Measurements from ENCODE around the gene BMP2K. TPM values are rescaled to one million over a fixed set of nuclear protein-coding genes. Genes with fewer than 3 reads are reported as not detected.

BMP2K gene
- total RNA-seq, 1 experiment from 2014 or later: 27.4 TPM

DNA sequence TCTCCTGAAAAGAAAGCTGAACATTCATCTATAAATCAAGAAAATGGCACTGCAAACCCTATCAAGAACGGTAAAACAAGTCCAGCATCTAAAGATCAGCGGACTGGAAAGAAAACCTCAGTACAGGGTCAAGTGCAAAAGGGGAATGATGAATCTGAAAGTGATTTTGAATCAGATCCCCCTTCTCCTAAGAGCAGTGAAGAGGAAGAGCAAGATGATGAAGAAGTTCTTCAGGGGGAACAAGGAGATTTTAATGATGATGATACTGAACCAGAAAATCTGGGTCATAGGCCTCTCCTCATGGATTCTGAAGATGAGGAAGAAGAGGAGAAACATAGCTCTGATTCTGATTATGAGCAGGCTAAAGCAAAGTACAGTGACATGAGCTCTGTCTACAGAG is 134.5 kb downstream of the BMP2K start:
- TF ChIP-seq, protein P1, sequence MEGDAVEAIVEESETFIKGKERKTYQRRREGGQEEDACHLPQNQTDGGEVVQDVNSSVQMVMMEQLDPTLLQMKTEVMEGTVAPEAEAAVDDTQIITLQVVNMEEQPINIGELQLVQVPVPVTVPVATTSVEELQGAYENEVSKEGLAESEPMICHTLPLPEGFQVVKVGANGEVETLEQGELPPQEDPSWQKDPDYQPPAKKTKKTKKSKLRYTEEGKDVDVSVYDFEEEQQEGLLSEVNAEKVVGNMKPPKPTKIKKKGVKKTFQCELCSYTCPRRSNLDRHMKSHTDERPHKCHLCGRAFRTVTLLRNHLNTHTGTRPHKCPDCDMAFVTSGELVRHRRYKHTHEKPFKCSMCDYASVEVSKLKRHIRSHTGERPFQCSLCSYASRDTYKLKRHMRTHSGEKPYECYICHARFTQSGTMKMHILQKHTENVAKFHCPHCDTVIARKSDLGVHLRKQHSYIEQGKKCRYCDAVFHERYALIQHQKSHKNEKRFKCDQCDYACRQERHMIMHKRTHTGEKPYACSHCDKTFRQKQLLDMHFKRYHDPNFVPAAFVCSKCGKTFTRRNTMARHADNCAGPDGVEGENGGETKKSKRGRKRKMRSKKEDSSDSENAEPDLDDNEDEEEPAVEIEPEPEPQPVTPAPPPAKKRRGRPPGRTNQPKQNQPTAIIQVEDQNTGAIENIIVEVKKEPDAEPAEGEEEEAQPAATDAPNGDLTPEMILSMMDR (IDR thresholded peaks at IDR 0.05; ENCODE audit: unreplicated experiment): no peak
- Mint-ChIP-seq H3K27me3 (ENCODE audit: unreplicated experiment) (no peaks in the 10 kb centered on the region), H3K36me3 (ENCODE audit: insufficient read depth, unreplicated experiment) (no peaks in the 10 kb centered on the region), H3K9me3 (ENCODE audit: low read depth, unreplicated experiment) (no peaks in the 10 kb centered on the region), H3K4me1 (ENCODE audit: low read depth, unreplicated experiment) (no peaks in the 10 kb centered on the region), H3K27ac (ENCODE audit: unreplicated experiment) (no peak overlapping the region), H3K4me3 (ENCODE audit: low read depth, unreplicated experiment) (no peak overlapping the region)
- no peak for DNase-seq
- CTCF ChIA-PET: no interaction called here
- no TSS peak for BruUV-seq (replicated peaks)
- intact Hi-C loops (cut with micrococcal nuclease; ENCODE audit: unreplicated experiment): no loop called here

DNA sequence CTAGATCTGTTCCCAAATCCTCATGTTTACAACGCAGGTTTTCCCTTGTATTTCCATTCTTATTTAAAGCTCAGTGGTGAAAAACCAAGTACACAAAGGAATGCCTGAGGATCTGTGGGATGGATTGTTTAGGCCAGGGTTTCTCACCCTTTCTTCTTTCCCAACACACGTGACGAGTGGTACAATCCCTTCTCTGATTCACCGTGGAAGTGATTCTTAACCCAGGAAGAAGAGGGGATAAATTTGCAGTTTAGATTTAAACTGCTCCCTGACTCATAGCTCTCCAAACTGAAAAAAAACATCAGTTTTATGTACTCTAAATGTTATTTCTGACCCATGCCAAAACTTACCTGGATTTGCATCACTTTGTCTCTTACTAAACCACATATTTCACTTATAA is 146.1 kb downstream of the BMP2K start:
- Mint-ChIP-seq H3K9me3 (ENCODE audit: low read depth, unreplicated experiment) (no peaks in the 10 kb centered on the region), H3K27ac (ENCODE audit: unreplicated experiment) (no peak overlapping the region), H3K4me3 (ENCODE audit: low read depth, unreplicated experiment) (no peak overlapping the region), H3K27me3 (ENCODE audit: unreplicated experiment) (no peaks in the 10 kb centered on the region), H3K36me3 (ENCODE audit: insufficient read depth, unreplicated experiment) (no peaks in the 10 kb centered on the region), H3K4me1 (ENCODE audit: low read depth, unreplicated experiment) (no peaks in the 10 kb centered on the region)
- BruUV-seq (replicated peaks): no TSS peak
- CTCF ChIA-PET: no interaction called here
- TF ChIP-seq, protein P1 (IDR thresholded peaks at IDR 0.05; ENCODE audit: unreplicated experiment): no peak
- intact Hi-C loops (cut with micrococcal nuclease; ENCODE audit: unreplicated experiment): loop anchor here (5.0 kb wide), 1 partner anchor 965 kb away; no protein-coding TSS in a partner anchor
- DNase-seq: no peak

DNA sequence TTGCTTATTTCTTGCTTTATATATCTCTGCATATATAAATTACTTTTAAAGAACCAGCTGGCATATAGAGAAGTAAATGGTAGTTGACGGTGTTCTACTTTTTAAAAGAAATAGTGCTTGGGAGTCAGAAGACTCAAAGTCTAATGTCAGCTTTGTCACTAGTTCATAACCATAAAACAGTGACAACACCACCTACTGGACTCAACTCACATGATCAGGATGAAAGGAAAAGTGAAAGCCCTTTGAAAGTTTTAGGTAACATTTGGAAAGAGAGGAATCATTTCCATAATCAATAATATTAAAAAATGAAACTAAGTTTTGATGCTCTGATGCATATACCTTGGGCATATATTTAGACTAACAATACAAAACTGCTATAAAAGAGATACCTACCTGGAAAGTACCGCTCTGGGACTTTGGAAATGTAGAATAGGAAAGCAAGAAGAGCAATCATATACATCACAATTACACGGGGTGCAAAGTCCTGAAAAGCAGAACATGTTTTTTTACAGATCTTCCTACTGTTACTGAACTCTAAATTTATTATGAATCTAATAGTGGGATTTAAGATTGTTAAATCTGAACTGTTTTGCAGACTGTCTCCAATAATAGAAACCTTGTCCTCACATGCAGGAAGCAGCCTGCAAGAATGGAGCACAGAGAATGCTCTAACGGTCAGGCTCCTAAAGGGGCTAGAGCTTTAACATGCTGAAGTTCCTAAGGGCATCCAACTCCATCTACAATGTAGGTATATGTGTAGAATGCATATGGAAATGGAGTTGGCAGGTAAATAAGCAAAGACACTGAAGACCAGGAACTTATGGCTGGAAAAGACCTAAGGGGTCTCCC is 147.5 kb downstream of the BMP2K start:
- TF ChIP-seq, protein P1 (IDR thresholded peaks at IDR 0.05; ENCODE audit: unreplicated experiment): no peak
- intact Hi-C loops (cut with micrococcal nuclease; ENCODE audit: unreplicated experiment): loop anchor here (5.0 kb wide), 1 partner anchor 966 kb away; no protein-coding TSS in a partner anchor
- CTCF ChIA-PET: interaction anchor here (1.4 kb wide), 1 partner anchor 9 kb away, joined by 3 read pairs; no protein-coding TSS in a partner anchor
- no TSS peak for BruUV-seq (replicated peaks)
- H3K9me3 Mint-ChIP-seq (ENCODE audit: low read depth, unreplicated experiment): no peaks in the 10 kb centered on the region
- H3K27me3 Mint-ChIP-seq (ENCODE audit: unreplicated experiment): no peaks in the 10 kb centered on the region
- no peaks in the 10 kb centered on the region for H3K4me1 Mint-ChIP-seq (ENCODE audit: low read depth, unreplicated experiment)
- H3K27ac Mint-ChIP-seq (ENCODE audit: unreplicated experiment): no peak overlapping the region
- no peak for DNase-seq
- H3K4me3 Mint-ChIP-seq (ENCODE audit: low read depth, unreplicated experiment): no peak overlapping the region
- H3K36me3 Mint-ChIP-seq (ENCODE audit: insufficient read depth, unreplicated experiment): no peaks in the 10 kb centered on the region

DNA sequence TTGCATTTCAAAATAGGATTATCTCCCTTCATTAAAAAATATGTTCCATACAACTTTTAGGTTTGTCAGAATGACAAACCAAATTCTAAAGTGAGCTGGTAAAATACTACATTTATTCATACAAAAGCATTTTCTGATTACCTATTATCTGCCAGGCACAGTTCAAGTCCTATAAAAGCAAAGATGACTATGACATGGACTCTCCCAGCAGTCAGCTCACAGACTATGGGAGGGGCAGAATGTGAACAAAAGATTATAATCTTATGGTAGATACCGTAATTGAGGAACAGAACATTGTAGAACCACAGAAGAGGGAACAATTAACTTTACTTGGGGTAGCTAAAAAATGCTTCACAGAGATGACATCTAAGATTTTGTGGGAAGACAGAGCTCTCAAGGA is 150.7 kb downstream of the BMP2K start:
- no peaks in the 10 kb centered on the region for H3K9me3 Mint-ChIP-seq (ENCODE audit: low read depth, unreplicated experiment)
- BruUV-seq (replicated peaks): no TSS peak
- H3K4me3 Mint-ChIP-seq (ENCODE audit: low read depth, unreplicated experiment): no peak overlapping the region
- intact Hi-C loops (cut with micrococcal nuclease; ENCODE audit: unreplicated experiment): no loop called here
- no peaks in the 10 kb centered on the region for H3K27me3 Mint-ChIP-seq (ENCODE audit: unreplicated experiment)
- H3K27ac Mint-ChIP-seq (ENCODE audit: unreplicated experiment): no peak overlapping the region
- CTCF ChIA-PET: no interaction called here
- TF ChIP-seq, protein P1 (IDR thresholded peaks at IDR 0.05; ENCODE audit: unreplicated experiment): no peak
- no peak for DNase-seq
- H3K36me3 Mint-ChIP-seq (ENCODE audit: insufficient read depth, unreplicated experiment): no peaks in the 10 kb centered on the region
- H3K4me1 Mint-ChIP-seq (ENCODE audit: low read depth, unreplicated experiment): no peaks in the 10 kb centered on the region
